Endometrial microvascular endothelial cells (primary cell): ENCODE results near the gene TMEM14B. TPM values are rescaled to one million over a fixed set of nuclear protein-coding genes. Genes with fewer than 3 reads are reported as not detected.
"Not testable (repeated sequence)": the region's sequence is repeated elsewhere in the genome, so short reads cannot be mapped to it uniquely, and the experiment has no call there.

Experiments used
- in situ Hi-C: cut with HindIII; loops from 2 replicates; pipeline ENCODE4 v1.10.0; 2017; ENCODE audit warnings: low sequenced_read_pairs, low pct_unique_long_range_greater_than_20kb; ENCODE audit errors: inconsistent ontology term
- total RNA-seq: library from RNA; depleted of rRNA; stranded (reverse); fragments of >200 nt; gene quantifications from one replicate; pipeline ENCODE4 v1.2.3, GENCODE V29; 2015; ENCODE audit errors: inconsistent ontology term

The TMEM14B gene
- total RNA-seq, 1 donor from 2014 or later = 64.6 TPM

DNA sequence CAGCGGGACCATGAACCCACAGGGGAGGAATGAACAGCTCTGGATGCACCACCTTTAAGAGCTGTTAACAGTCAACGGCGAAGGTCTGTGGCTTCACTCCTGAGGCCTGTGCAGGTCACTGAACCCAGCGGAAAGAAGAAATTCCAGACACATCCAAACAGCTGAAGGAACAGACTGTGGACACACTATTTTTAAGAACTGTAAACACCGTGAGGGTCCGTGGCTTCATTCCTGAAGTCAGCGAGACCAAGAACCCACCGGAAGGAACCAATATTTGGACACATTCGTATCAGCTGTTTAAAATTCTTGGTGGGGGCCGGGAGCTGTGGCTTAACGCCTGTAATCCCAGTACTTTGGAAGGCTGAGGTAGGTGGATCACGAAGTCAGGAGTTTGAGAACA lies 5.4 kb upstream of the TMEM14B start:
- in situ Hi-C loops = no loop called here

DNA sequence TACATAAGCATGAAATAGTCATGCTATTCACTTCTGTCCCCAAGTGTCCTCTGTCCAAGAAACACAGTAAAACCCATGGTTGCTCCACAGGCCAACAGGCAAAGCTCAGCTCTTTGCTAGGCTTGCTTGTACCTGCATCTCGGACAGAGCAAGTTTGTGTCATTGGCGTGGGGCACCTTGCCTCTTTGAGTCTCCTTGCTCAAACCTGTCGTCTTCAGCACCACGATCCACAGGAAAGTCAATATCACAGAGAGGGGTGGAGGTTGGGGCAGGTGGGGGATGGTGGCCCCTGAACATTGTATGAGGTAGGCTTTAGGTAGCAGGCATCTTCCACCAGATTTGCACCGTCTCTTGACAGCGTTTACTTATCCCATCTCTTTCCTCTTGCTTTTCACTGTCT lies 4.1 kb upstream of the TMEM14B start:
- in situ Hi-C loops = no loop called here

GRCh38 chr6:10745116-10745515 lies 2.5 kb upstream of the TMEM14B start:
- in situ Hi-C loops = no loop called here

- in situ Hi-C loops = no loop called here
Observed at GRCh38 chr6:10746915-10747250, 722 bp upstream of the TMEM14B start.

DNA sequence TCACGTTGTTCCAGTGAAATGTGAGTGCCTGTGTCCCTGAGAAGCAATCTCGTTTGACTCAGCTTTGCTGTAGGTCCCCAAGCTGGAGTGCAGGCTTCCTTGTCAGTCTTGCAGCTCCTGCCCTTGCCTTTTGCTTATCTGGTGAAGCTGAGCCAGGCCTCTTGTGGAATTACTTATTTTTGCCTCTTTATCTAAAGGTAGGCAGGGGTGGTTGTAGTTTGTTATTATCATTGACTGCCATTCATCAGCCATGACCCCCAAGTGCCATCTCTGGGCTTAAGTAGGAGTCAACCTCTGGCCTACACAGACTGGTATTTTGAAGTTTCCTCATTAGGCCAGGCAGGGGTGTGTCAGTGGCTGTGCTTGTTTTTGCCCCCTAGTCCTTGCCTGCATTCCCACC lies 2.1 kb downstream of the TMEM14B start:
- in situ Hi-C loops = no loop called here

GRCh38 chr6:10750568-10750967 lies 3.0 kb downstream of the TMEM14B start:
- in situ Hi-C loops = not testable (repeated sequence)

GRCh38 chr6:10751757-10752156 lies 4.2 kb downstream of the TMEM14B start:
- in situ Hi-C loops = not testable (repeated sequence)

DNA sequence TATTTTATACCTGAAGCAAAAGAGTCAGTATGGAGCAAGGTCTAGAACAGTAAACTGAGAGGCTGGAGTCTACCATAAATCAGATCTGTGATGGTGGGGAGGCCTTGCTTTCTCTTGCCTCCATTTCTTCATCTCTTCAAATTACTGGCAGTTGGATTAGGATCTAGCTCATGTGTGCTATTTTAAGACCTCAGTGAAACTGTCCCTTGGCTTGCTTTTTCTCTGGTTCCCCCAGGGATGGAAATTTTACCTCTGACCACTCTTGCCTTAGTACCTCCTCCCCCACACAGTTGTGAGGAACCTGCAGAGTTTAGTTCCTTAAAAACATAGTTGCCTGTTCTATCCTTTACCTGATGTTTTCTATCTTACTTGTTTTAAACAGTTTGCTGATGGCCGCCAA lies 8.5 kb downstream of the TMEM14B start:
- in situ Hi-C loops = no loop called here

GRCh38 chr6:10759312-10759839 lies 11.8 kb downstream of the TMEM14B start:
- in situ Hi-C loops = no loop called here

DNA sequence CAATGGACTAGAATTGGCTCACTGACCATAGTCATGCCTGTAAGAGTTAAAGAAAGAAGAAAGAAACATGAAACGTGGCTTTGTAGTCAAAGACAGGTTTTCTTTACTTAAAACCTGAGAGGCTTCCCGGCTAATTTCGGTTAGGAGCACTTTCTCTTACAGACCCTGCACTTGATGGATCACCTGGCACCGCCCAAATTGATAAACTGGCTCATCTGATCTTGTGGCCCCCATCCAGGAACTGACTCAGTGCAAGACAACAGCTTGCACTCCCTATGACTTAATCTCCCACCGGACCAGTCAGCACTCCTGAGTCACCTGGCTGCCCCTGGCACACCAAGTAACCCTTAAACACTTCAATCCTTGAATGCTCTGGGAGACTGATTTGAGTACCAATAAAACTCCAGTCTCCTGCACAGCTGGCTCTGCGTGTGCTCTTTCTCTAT lies 12.3 kb downstream of the TMEM14B start:
- in situ Hi-C loops = no loop called here

GRCh38 chr6:10763006-10763405 lies 15.4 kb downstream of the TMEM14B start:
- in situ Hi-C loops = no loop called here

GRCh38 chr6:10769419-10769818 lies 21.8 kb downstream of the TMEM14B start:
- in situ Hi-C loops = no loop called here

- in situ Hi-C loops = no loop called here
Observed at GRCh38 chr6:10771371-10771894, 23.8 kb downstream of the TMEM14B start.

DNA sequence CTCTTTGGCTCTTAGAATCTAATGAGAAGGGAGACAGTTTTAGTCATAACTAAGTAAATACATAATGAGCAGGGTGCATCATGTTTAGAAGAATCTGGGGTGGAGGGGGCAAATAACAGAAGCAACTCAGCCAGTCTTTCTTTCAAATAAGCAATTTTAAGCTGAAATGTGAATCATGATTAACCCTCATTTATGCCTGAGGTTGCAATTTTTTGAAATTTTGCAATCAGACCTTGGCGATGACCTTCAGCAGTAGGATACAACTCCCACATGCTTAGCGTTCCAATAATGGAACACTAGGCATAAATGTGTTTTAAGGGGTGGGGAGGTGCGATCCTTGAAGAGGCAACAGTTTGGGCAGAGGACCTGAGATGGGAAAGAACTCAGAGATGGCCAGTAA lies 30.6 kb downstream of the TMEM14B start:
- in situ Hi-C loops = no loop called here

- in situ Hi-C loops = no loop called here
Observed at GRCh38 chr6:10779076-10779475, 31.5 kb downstream of the TMEM14B start.

- in situ Hi-C loops = no loop called here
Observed at GRCh38 chr6:10791673-10792072, 44.1 kb downstream of the TMEM14B start.

DNA sequence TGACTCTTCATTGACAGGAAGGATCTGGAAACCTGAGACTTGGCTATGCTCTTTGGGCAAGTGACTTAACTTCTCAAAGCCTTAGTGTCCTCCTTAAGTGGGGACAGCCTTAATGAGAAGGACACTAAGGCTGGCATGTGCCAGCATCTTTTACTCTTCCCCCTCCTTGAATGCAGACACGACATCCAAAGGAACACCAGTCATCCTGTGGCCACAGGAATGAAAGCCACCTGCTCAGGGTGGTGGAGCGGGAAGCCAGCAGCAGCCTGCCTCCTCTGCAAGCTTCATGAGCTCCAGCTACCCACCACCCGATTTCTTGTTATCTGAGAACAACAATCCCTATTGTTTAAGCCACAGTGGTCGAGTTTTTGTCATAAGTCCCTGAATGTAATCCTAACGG lies 44.5 kb downstream of the TMEM14B start:
- in situ Hi-C loops = no loop called here

DNA sequence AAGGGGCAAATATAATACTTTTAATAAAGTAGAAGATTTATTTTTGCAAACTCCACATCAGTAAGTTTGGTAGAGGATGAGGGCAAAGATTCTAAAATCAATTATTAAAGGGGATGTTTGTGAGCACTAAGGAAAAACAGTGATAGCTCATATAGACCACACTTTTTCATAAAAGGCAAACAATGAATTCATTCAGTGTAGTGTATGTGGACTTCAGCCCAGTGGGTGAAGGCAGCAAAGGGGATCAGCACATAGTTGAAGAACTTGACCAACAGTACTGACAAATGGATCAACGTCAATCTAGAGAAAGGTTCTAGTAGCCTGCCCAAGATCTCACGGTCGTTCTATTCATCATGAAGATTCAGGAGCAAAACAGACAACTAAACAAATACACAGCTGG lies 45.4 kb downstream of the TMEM14B start:
- in situ Hi-C loops = no loop called here

DNA sequence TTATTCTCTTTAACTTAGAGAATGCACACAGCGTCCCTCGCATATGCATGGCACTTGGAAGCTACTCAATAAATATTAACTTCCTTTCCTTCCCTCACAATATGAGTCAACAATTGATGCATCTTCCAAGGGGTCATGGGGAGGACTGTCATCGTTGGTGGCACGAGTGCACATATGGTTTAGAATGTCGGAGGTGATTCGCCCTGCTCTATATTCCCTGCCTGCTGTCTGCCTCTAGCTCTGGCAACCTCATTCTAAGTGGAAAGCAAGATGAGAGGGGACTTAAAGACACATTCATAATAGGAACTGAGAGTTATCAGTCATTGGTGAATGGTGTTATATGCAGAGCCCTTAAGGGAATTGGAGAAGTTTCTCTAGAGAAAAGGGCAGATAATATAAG lies 46.1 kb downstream of the TMEM14B start:
- in situ Hi-C loops = no loop called here

GRCh38 chr6:10794239-10794638 lies 46.6 kb downstream of the TMEM14B start:
- in situ Hi-C loops = no loop called here

GRCh38 chr6:10800810-10801209 lies 53.2 kb downstream of the TMEM14B start:
- in situ Hi-C loops = no loop called here
